Stimulated activated CD8-positive, alpha-beta memory T cell treated with anti-CD3 and anti-CD28 coated beads, Interleukin-4, amount 100 ng/mL, for 24 hours (primary cell): ENCODE data around the gene GSTM4.
"Not testable (repeated sequence)": the region's sequence is repeated elsewhere in the genome, so short reads cannot be mapped to it uniquely, and the experiment has no call there.

Experiments
- DNase-seq: peaks from one replicate; pipeline ENCODE4 v3.0.0-alpha.2; 2020; ENCODE audit warnings: low read depth

GSTM4 gene

GRCh38 chr1:109637446-109637845, 18.5 kb upstream of the GSTM4 start:
- no peak for DNase-seq

- no peak for DNase-seq
These were observed 16.6 kb upstream of the GSTM4 start for GRCh38 chr1:109639063-109639840.

GRCh38 chr1:109639841-109640184, 16.1 kb upstream of the GSTM4 start:
- DNase-seq, result no peak

- DNase-seq, result peak; percentile 89
These were observed 15.5 kb upstream of the GSTM4 start for GRCh38 chr1:109640285-109640865.

- no peak for DNase-seq
These were observed 14.7 kb upstream of the GSTM4 start for GRCh38 chr1:109641078-109641740.

DNA sequence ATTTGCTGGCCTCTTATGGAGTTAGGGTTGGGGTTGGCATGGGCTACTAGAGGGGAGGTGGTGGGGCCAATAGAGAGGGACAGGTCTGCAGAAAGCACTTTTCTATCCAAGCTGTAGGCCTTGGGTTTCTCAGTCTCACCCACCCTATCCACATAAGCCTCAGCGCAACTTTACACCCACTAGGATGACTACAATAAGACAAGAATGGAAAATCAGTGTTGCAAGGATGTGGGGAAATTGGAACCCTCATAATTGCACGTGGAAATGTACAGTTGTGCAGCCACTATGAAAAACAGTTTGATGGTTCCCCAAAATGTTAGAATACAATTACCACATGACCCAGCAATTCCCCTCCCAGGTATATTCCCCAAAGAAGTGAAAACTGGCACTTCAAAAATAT, 14.0 kb upstream of the GSTM4 start:
- no peak for DNase-seq

GRCh38 chr1:109642626-109643025, 13.3 kb upstream of the GSTM4 start:
- no peak for DNase-seq

DNA sequence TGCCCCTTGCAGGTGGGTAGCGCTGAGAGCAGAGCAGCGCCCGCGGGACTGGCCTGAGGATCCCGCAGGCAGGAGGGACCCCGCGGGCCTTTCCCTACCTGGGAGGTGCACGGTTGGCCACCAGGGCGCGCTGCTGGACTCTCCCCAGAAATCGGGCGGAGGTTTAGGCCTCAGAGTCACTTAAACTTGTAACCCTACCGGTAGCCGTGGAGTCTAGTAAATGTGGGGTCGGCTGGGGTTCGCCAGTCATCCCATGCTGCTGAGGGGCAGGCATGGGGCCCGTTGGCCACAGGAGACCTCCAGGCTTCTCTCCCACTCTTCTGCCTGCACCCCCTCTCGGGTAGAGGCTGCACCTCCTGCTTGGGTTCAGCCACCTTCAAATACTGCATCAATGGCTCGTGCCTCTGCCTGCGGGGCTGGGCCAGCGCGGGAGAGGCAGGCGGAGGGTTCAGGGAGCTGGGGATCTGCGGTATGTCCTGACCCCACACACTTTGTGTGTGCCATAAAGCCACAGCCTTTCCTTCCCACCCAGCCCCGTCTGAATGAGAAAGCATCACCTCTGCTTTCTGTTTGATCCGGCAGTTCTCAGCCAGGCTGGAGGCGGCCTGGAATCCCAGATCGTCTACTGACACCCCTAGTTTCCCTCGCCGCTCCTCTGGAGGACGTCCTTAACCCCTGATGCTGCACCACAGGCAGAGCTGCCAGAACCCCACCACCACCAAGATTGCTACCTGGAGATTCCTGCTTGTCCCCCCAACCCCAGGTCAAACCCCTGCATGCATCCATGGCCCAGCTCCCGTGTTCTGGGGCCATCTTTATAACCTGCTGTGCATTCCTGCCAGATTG, 12.3 kb upstream of the GSTM4 start:
- peak; percentile 88 for DNase-seq

DNA sequence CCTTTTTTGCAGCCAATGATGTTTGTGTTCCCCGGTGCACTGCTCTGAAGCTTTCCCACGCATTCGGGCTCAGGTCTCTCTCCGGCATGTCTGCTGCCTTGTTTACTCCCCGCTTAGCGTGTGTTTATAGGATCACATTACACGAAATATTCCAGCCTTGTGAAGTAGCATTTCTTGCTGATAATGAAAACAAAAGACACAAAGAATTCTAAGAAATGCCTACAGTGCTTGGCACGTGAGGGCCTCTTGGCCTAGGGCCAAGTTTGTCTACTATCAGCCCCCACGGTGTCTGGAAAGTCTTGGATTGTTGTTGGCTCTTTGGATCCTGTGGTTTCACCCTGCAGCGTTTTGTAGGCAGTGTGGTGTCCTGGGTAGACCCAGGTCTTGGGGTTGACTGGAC, 11.2 kb upstream of the GSTM4 start:
- DNase-seq, result no peak

DNA sequence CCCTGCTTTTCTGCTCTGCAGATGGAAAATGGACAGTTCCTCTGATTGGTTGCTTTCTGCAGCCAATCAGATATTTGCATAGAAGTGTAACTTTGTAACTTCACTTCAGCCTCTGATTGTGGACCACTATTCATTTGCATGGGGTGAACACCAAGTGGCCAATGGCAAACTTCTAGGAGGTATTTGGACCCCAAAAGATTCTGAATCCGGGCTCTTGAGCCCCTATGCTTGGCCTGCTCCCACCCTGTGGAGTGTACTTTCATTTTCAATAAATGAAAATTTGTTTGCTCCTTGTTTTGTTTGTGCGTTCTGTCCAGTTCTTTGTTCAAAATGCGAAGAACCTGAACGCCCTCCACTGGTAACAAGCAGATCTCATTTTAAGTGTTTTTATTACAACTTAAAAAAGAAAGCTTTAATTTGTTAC, 6.4 kb upstream of the GSTM4 start:
- no peak for DNase-seq

DNA sequence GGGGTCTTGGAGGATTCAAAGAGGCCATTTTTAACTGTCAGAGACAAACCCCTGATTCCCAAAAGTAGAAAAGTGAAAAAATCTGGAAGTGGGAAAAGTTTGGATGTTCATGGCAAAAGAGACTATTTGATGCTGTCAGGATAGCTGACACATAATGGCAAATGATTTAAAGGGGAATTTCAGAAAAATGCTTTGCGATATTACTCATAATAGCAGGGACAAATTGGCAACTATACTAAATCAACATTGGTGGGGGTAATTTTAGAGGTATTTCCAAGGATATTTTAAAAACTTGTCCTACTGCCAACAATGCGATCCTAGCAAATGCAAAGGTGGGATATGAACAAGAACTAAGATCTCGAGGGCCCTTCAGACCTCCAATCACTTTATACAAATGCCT, 5.3 kb upstream of the GSTM4 start:
- DNase-seq, result no peak

DNA sequence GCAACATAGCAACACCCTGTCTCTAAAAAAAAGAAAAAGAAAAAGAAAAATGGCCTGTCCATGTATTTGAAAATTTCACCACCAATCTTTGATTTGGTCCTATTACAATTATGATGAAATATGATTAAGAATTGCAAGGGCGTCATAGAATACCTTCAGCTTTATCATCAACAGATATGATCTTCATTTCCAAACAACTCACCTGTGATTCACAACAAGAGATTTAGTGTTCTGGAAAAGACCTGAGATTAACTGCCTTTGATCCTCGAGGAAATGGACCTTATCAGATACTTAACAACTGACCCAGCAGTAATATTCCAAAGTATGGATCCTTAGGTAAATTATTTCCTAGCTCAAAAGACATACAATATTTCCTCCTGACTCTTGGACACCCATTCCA, 3.5 kb upstream of the GSTM4 start:
- no peak for DNase-seq

GRCh38 chr1:109653306-109653705, 2.6 kb upstream of the GSTM4 start:
- DNase-seq, result no peak

GRCh38 chr1:109654519-109654918, 1.4 kb upstream of the GSTM4 start:
- DNase-seq, result no peak

DNA sequence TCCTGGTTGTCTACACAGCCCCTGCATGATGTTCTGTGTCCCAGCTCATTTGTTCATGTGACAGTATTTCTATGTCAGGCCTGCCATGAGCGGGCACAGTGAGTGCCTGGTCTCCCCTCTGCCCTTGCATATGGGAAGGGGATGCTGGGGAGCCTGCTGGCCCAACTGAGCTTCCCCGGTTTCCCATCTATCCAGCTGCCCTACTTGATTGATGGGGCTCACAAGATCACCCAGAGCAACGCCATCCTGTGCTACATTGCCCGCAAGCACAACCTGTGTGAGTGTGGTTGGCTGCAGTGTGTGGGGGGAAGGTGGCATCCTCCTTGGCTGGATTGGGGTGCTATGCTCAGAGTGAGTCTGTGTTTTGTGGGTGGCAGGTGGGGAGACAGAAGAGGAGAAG, 1.5 kb downstream of the GSTM4 start:
- DNase-seq, result no peak

- no peak for DNase-seq
These were observed 2.1 kb downstream of the GSTM4 start for GRCh38 chr1:109657970-109658369.

DNA sequence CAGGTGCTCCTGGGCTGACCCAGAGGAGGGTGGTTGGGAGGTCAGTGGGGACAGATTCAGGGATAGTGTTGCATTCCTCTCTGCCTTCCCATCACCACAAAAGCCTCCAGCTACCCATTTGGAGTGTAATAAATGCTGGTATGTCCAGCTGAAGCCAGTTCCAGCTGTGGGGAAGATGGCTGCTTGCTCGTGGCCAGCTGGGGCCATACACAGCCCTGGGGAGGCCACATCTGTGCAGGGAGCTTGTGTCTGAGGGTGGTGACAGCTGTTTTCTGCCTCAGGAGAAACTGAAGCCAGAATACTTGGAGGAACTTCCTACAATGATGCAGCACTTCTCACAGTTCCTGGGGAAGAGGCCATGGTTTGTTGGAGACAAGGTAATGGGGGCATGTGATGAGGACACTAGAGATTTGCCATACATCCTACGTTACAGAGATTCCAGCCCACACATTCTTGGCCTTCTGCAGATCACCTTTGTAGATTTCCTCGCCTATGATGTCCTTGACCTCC, 2.7 kb downstream of the GSTM4 start:
- DNase-seq, result no peak

- DNase-seq, result no peak
These were observed 3.2 kb downstream of the GSTM4 start for GRCh38 chr1:109659145-109659544.

DNA sequence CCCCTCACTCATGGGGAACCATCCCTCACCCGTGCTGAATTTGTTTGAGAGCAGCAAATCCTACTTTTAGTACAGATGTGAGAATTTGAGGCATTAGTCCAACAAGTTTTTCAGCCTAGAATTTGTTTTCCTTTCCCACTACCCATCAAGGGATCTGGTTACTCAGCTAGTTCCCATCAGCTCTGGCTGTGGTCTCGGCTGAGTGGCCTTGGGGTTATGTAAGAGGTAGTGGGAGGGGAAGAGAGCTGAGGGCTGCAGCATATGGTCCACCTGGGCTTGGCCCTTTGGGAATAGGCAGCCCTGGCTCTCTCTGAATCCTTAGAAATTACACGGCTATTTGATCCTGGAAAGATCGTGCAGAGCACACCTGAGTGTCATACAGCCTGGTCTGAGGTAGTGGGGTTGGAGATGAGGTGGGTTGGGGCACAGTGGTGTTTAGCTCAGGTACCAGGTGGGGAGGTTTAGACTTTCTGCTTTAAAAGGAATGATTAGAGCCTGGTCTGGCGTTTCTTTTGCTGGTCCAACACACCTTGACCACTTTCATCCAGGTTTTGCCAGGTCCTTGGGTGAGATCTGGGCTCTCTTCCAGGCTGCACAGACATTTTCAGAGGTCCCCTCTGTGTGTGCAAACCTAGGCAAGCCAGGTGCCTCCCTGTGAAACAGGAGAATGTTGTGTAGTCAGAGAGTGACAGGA, 4.2 kb downstream of the GSTM4 start:
- no peak for DNase-seq

DNA sequence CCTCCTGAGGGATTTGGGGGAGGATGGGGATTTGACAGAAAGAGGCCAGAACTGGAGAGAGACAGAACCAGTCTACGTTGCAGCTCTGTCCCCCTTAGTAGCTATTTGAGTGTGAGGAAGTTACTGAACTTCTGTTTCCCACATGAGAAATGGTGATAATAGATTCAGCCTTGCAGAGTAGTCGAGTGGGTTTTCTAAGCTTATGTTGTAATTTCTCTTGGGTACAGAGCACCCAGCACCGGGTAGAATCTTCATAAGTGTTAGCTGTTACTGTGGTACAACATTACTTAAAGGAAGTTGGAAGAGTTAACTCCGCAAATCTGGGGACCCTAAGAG, 4.8 kb downstream of the GSTM4 start:
- DNase-seq, result not testable (repeated sequence)

- no peak for DNase-seq
These were observed 5.5 kb downstream of the GSTM4 start for GRCh38 chr1:109661391-109661790.

GRCh38 chr1:109664671-109665070, 8.8 kb downstream of the GSTM4 start:
- DNase-seq, result no peak
